HepG2 (cell line): ENCODE measurements around the gene TSC22D1. TPM values are rescaled to one million over a fixed set of nuclear protein-coding genes. Genes with fewer than 3 reads are reported as not detected.

ENCODE experiments used
- ATAC-seq: fragments of 200-7000 bp; cut with Tn5 transposase; 3 replicates; pipeline ENCODE4 v1.9.1; 2020; ENCODE audit warnings: mild to moderate bottlenecking, moderate library complexity
- BruUV-seq: library from RNA; stranded (reverse); fragments of 400-500 nt; replicated peaks from 2 replicates; lab custom pipeline; 2021; lab: Mats Ljungman, UMichigan
- CTCF ChIA-PET: fragments of 300-600 bp; formaldehyde crosslinking; extraction: SDS; loops from one replicate; lab custom pipeline; 2021; ENCODE audit warnings: low total read pairs, inconsistent platforms, low intra/inter-chr PET ratio; lab: Yijun Ruan, JAX
- POLR2A ChIA-PET: fragments of 350-600 bp; sonication (Branson Sonifier 250); formaldehyde crosslinking; loops from one replicate; lab custom pipeline; 2020; ENCODE audit warnings: antibody characterized with exemption, inconsistent platforms; lab: Yijun Ruan, JAX
- DNase-seq: peaks from one replicate; pipeline ENCODE4 v3.0.0-alpha.2; 2015; ENCODE audit warnings: low spot score
- FAIRE-seq: peaks from 3 replicates; lab custom pipeline; 2011; peaks lifted over from hg19 to GRCh38; lab: Jason Lieb, UNC
- H2AFZ ChIP-seq: one replicate; pipeline ENCODE4 v1.6.1; 2011; ENCODE audit warnings: low read length, inconsistent platforms
- H3K27ac ChIP-seq: fragments of 300-600 bp; 3 replicates; pipeline ENCODE4 v1.8.0; 2011; ENCODE audit warnings: mixed run types, mild to moderate bottlenecking, mixed read lengths, low read length, inconsistent platforms; ENCODE audit not compliant: insufficient read depth; ENCODE audit errors: extremely low read length
- H3K27me3 ChIP-seq, 2 experiments: fragments of 200-600 bp in 1 of 2; 2 replicates in 1 of 2; 3 replicates in 1 of 2; pipeline versions ENCODE4 v1.6.0 to v1.8.0; 2011; ENCODE audit warnings: low read length in 2 of 2, mild to moderate bottlenecking in 2 of 2, moderate library complexity in 2 of 2, inconsistent platforms in 1 of 2; ENCODE audit not compliant: insufficient read depth in 2 of 2, control insufficient read depth in 1 of 2
- H3K36me3 ChIP-seq, 2 experiments: fragments of 200-600 bp in 1 of 2; replicated peaks in 1 of 2; 2 replicates in 1 of 2; 3 replicates in 1 of 2; pipeline versions ENCODE4 v1.5.1 to v1.8.0; 2011; ENCODE audit warnings: low read length in 2 of 2, inconsistent platforms in 1 of 2; ENCODE audit not compliant: insufficient read depth in 2 of 2, control insufficient read depth in 1 of 2
- H3K4me1 ChIP-seq: 2 replicates; pipeline ENCODE4 v1.5.1; 2012; ENCODE audit warnings: low read length, inconsistent platforms; ENCODE audit not compliant: insufficient read depth
- H3K4me2 ChIP-seq: 2 replicates; pipeline ENCODE4 v1.6.0; 2011; ENCODE audit warnings: low read depth, low read length, inconsistent platforms
- H3K4me3 ChIP-seq, 3 experiments: fragments of 200-600 bp in 1 of 3; sonication (generic), shearing (Covaris generic) in 1 of 3; replicated peaks in 1 of 3; 2 replicates each; pipeline ENCODE4 v1.5.1; 2011 to 2016; ENCODE audit warnings: low read length in 3 of 3, inconsistent platforms in 2 of 3, low read depth in 2 of 3, mild to moderate bottlenecking in 2 of 3, control low read depth in 1 of 3, mixed read lengths in 1 of 3; ENCODE audit not compliant: insufficient read depth in 1 of 3
- H3K79me2 ChIP-seq: one replicate; pipeline ENCODE4 v1.6.1; 2011; ENCODE audit warnings: low read length, inconsistent platforms; ENCODE audit not compliant: insufficient read depth
- H3K9ac ChIP-seq: 2 replicates; pipeline ENCODE4 v1.6.0; 2011; ENCODE audit warnings: mild to moderate bottlenecking, low read depth, low read length, inconsistent platforms; ENCODE audit not compliant: insufficient read depth
- H3K9me3 ChIP-seq: 2 replicates; pipeline ENCODE4 v1.5.1; 2012; ENCODE audit warnings: mild to moderate bottlenecking, low read length
- H4K20me1 ChIP-seq: 2 replicates; pipeline ENCODE4 v1.6.0; 2011; ENCODE audit warnings: inconsistent platforms, mild to moderate bottlenecking, low read length, moderate library complexity; ENCODE audit not compliant: insufficient read depth
- MAX ChIP-seq: IDR thresholded peaks from 2 replicates; pipeline ENCODE4 v1.6.1; 2012; ENCODE audit warnings: inconsistent platforms
- RAD51 ChIP-seq: fragments of 450-650 bp; IDR thresholded peaks from 2 replicates; pipeline ENCODE4 v1.6.1; 2016; ENCODE audit warnings: borderline replicate concordance
- STAG1 ChIP-seq: sonication (generic); formaldehyde crosslinking; IDR thresholded peaks from 2 replicates; pipeline ENCODE4 v1.4.0; 2020; ENCODE audit warnings: missing genetic modification reagents
- TEAD2 ChIP-seq: sonication (generic); formaldehyde crosslinking; IDR thresholded peaks from 2 replicates; pipeline ENCODE4 v1.9.0; 2021; ENCODE audit warnings: missing genetic modification reagents
- WIZ ChIP-seq: sonication (generic); formaldehyde crosslinking; IDR thresholded peaks from 2 replicates; pipeline ENCODE4 v1.5.1; 2020; ENCODE audit warnings: mild to moderate bottlenecking, missing genetic modification reagents
- ZNF138 ChIP-seq: sonication (generic); formaldehyde crosslinking; IDR thresholded peaks from 2 replicates; pipeline ENCODE4 v1.5.0; 2020; ENCODE audit warnings: mild to moderate bottlenecking, low read depth, missing genetic modification reagents
- ZNF24 ChIP-seq: fragments of 450-650 bp; IDR thresholded peaks from 2 replicates; pipeline ENCODE4 v1.6.1; 2017; ENCODE audit warnings: antibody characterized with exemption, mild to moderate bottlenecking
- ZNF891 ChIP-seq: sonication (generic); formaldehyde crosslinking; IDR thresholded peaks from 2 replicates; pipeline ENCODE4 v1.5.0; 2020; ENCODE audit warnings: mild to moderate bottlenecking, missing genetic modification reagents
- WGBS: methylation state at CpG from one replicate; pipeline ENCODE4 v1.1.6; 2017; ENCODE audit warnings: low lambda C conversion rate; 5-methylcytosine and 5-hydroxymethylcytosine counted together
- in situ Hi-C: cut with HindIII; loops from 2 replicates; pipeline ENCODE4 v1.10.0; 2017; ENCODE audit warnings: low pct_unique_long_range_greater_than_20kb; ENCODE audit not compliant: extremely low pct_ligation_motif_present
- intact Hi-C: fragments of 100-400 bp; cut with micrococcal nuclease; formaldehyde crosslinking; loops from one replicate; pipeline ENCODE4 v1.10.0; 2022; ENCODE audit not compliant: unreplicated experiment
- polyA plus RNA-seq, 8 experiments: library from polyadenylated mRNA; depleted of rRNA in 3 of 8; stranded (reverse) in 7 of 8; unstranded in 1 of 8; fragments of >200 nt; fragmentation: Illumina TruSeq in 4 of 8; extraction: Trizol in 4 of 8; gene quantifications; 2 replicates each; pipeline versions ENCODE4 v1.2.1 to v1.2.3, GENCODE V29; 2011 to 2016; ENCODE audit warnings: low read depth in 4 of 8, missing spikeins in 1 of 8, mixed read lengths in 1 of 8; ENCODE audit not compliant: insufficient read depth in 1 of 8
- total RNA-seq, 5 experiments: library from RNA; depleted of rRNA; stranded (reverse); fragments of >200 nt; fragmentation: Illumina TruSeq; extraction: Trizol; gene quantifications; 2 replicates each; pipeline ENCODE4 v1.2.3, GENCODE V29; 2016; ENCODE audit warnings: low read depth in 1 of 5
- TF ChIP-seq, protein P1 (sequence below): sonication (generic); formaldehyde crosslinking; IDR thresholded peaks from 2 replicates; pipeline ENCODE4 v1.8.0; 2022; ENCODE audit warnings: mild to moderate bottlenecking, missing genetic modification reagents, borderline replicate concordance
- TF ChIP-seq, protein P2 (sequence below): sonication (generic); formaldehyde crosslinking; IDR thresholded peaks from 2 replicates; pipeline ENCODE4 v1.5.0; 2020; ENCODE audit warnings: mild to moderate bottlenecking, missing genetic modification reagents, borderline replicate concordance

The TSC22D1 gene
- total and polyA plus RNA-seq, 2 of the 13 experiments (the other 11 are each of a cell fraction or from before 2014, with no cell fraction given): 18.4 to 35.7 TPM

DNA sequence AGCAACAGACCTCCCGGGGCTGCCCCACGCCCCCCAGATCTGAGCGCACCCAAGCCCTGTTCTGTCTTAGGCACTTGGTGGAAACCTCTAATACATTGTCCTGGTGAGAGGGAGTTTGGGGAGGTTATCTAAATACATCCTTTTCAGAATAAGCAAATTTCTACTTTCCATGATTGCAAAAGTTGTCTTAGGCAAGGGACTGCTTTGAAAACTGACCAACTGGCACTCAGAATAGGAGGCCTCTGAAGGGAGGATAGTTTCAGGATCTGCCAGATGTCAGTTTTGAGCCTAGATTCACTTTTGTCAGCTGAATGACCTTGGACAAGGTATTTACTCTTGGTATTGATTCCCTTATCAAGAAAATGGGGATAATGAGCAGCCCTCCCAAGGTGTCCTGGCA lies 190.7 kb downstream of the TSC22D1 start:
- no TSS peak for BruUV-seq
- no peaks in the 10 kb centered on the region for H3K36me3 ChIP-seq
- H3K4me3 ChIP-seq: no peak overlapping the region
- in situ Hi-C loops (no loop called here), intact Hi-C loops (no loop called here)
- ChIA-PET POLR2A (no interaction called here), CTCF (no interaction called here)
- H3K4me1 ChIP-seq: peaks cover 18% of the 10 kb centered on the region
- H3K9me3 ChIP-seq: no peaks in the 10 kb centered on the region
- ATAC-seq (no peak), DNase-seq (no peak), FAIRE-seq (no peak)
- H4K20me1 ChIP-seq: no peaks in the 10 kb centered on the region
- H3K9ac ChIP-seq: no peak overlapping the region
- no peaks in the 10 kb centered on the region for H3K27me3 ChIP-seq
- 100% methylated on average over 2 of the region's 3 CpGs for WGBS
- H2AFZ ChIP-seq: no peak overlapping the region
- TF ChIP-seq ZNF891 (CRISPR knock-in tag): no peak
- TF ChIP-seq TEAD2 (CRISPR knock-in tag): no peak
- no peak for TF ChIP-seq WIZ
- no peak for TF ChIP-seq ZNF138
- TF ChIP-seq MAX: no peak
- TF ChIP-seq ZNF24: no peak
- TF ChIP-seq, protein P1, sequence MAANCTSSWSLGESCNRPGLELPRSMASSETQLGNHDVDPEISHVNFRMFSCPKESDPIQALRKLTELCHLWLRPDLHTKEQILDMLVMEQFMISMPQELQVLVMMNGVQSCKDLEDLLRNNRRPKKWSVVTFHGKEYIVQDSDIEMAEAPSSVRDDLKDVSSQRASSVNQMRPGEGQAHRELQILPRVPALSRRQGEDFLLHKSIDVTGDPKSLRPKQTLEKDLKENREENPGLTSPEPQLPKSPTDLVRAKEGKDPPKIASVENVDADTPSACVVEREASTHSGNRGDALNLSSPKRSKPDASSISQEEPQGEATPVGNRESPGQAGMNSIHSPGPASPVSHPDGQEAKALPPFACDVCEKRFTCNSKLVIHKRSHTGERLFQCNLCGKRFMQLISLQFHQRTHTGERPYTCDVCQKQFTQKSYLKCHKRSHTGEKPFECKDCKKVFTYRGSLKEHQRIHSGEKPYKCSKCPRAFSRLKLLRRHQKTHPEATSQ (CRISPR knock-in tag): no peak
- TF ChIP-seq, all 625 proteins: peak for 0
- Histone ChIP-seq H3K4me2 (no peak overlapping the region), H3K79me2 (no peaks in the 10 kb centered on the region), H3K27ac (no peak overlapping the region)

DNA sequence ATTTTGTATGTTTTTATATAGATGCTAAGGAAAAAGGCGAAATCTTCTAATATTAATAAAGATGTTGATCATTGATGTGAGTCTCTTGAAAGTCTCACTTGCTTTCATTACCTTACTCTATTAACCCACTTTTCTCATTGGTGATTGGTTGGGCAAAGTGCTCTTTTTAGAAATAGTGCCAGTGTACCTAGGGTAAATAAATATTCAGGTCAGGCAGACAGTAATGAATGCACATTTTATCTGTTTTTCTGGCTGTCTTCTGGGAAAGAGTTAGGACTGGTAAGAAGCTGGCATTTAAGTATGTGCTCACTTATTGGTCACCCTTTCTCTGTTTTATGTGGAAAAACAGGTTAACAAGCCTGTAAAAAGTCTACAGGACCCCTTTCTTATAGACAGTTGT lies 191.4 kb downstream of the TSC22D1 start:
- no TSS peak for BruUV-seq
- Histone ChIP-seq H3K4me1 (peaks cover 18% of the 10 kb centered on the region), H3K27ac (no peak overlapping the region), H3K36me3 (no peaks in the 10 kb centered on the region), H3K4me2 (no peak overlapping the region), H3K9ac (no peak overlapping the region), H4K20me1 (no peaks in the 10 kb centered on the region), H3K79me2 (no peaks in the 10 kb centered on the region), H3K4me3 (no peak overlapping the region), H3K9me3 (no peaks in the 10 kb centered on the region), H2AFZ (no peak overlapping the region), H3K27me3 (no peaks in the 10 kb centered on the region)
- POLR2A ChIA-PET: no interaction called here
- in situ Hi-C loops (no loop called here), intact Hi-C loops (no loop called here)
- no peak for FAIRE-seq
- no peak for ATAC-seq
- no peak for DNase-seq
- CTCF ChIA-PET: no interaction called here
- WGBS: 39% methylated on average over 1 of the region's 1 CpG
- TF ChIP-seq, protein P2, sequence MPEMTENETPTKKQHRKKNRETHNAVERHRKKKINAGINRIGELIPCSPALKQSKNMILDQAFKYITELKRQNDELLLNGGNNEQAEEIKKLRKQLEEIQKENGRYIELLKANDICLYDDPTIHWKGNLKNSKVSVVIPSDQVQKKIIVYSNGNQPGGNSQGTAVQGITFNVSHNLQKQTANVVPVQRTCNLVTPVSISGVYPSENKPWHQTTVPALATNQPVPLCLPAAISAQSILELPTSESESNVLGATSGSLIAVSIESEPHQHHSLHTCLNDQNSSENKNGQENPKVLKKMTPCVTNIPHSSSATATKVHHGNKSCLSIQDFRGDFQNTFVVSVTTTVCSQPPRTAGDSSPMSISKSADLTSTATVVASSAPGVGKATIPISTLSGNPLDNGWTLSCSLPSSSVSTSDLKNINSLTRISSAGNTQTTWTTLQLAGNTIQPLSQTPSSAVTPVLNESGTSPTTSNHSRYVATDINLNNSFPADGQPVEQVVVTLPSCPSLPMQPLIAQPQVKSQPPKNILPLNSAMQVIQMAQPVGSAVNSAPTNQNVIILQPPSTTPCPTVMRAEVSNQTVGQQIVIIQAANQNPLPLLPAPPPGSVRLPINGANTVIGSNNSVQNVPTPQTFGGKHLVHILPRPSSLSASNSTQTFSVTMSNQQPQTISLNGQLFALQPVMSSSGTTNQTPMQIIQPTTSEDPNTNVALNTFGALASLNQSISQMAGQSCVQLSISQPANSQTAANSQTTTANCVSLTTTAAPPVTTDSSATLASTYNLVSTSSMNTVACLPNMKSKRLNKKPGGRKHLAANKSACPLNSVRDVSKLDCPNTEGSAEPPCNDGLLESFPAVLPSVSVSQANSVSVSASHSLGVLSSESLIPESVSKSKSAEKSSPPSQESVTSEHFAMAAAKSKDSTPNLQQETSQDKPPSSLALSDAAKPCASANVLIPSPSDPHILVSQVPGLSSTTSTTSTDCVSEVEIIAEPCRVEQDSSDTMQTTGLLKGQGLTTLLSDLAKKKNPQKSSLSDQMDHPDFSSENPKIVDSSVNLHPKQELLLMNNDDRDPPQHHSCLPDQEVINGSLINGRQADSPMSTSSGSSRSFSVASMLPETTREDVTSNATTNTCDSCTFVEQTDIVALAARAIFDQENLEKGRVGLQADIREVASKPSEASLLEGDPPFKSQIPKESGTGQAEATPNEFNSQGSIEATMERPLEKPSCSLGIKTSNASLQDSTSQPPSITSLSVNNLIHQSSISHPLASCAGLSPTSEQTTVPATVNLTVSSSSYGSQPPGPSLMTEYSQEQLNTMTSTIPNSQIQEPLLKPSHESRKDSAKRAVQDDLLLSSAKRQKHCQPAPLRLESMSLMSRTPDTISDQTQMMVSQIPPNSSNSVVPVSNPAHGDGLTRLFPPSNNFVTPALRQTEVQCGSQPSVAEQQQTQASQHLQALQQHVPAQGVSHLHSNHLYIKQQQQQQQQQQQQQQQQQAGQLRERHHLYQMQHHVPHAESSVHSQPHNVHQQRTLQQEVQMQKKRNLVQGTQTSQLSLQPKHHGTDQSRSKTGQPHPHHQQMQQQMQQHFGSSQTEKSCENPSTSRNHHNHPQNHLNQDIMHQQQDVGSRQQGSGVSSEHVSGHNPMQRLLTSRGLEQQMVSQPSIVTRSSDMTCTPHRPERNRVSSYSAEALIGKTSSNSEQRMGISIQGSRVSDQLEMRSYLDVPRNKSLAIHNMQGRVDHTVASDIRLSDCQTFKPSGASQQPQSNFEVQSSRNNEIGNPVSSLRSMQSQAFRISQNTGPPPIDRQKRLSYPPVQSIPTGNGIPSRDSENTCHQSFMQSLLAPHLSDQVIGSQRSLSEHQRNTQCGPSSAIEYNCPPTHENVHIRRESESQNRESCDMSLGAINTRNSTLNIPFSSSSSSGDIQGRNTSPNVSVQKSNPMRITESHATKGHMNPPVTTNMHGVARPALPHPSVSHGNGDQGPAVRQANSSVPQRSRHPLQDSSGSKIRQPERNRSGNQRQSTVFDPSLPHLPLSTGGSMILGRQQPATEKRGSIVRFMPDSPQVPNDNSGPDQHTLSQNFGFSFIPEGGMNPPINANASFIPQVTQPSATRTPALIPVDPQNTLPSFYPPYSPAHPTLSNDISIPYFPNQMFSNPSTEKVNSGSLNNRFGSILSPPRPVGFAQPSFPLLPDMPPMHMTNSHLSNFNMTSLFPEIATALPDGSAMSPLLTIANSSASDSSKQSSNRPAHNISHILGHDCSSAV (CRISPR knock-in tag): no peak
- TF ChIP-seq STAG1 (no peak), RAD51 (no peak)
